CD1c-positive myeloid dendritic cell (primary cell): ENCODE results near the gene ACTR5.
"Not testable (repeated sequence)": the region's sequence is repeated elsewhere in the genome, so short reads cannot be mapped to it uniquely, and the experiment has no call there.

Experiments
- DNase-seq: peaks from one replicate; pipeline ENCODE4 v3.0.0-alpha.2; 2016; ENCODE audit errors: extremely low spot score

Gene ACTR5

DNA sequence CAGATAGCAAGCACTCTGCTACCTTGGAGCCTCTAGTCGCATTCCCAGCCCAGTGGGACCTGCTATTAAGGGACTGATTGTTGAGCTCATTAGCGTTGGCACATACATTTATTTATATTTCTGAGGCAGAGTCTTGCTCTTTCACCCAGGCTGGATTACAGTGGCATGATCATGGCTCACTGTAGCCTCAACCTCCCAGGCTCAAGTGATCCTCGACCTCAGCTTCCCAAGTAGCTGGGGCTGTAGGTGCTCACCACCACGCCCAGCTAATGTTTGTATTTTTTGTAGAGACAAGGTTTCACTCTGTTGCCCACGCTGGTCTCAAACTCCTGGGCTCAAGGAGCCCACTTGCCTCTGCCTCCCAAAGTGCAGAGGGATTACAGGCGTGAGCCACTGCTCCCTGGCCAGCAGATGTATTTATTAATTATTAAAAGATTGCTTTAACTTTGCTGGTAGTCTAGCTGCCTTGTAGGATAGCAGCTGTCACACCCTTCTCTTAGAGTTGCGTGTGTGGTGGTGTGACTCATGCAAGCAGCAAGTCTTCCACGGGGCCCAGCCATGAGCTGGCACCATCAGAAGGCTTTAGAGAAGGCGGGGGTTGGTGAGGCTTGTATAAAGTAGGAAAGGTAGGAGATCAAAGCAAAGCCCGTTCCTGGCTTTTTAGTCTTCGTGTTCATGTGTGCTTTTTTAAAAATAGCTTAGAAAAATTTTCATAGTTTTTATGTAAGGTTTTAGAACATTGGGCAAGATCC lies 16.5 kb downstream of the ACTR5 start:
- DNase-seq: no peak

DNA sequence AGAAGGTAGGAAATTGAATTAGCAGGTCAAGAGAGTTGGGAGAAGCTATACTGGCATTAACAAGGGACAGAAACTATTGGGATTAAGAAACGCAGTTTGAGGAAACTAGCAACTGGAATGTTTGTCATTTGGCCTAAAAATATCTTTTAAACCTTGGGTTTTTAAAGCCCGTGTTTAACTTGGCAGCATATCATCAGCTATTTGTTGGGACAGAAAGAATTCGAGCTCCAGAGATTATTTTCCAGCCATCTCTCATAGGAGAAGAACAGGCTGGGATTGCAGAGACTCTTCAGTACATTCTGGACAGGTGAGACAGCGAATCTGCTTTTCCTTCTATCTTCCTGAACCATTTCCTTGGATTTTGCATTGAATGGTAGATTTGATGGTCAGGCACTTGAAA lies 17.8 kb downstream of the ACTR5 start:
- no peak for DNase-seq

DNA sequence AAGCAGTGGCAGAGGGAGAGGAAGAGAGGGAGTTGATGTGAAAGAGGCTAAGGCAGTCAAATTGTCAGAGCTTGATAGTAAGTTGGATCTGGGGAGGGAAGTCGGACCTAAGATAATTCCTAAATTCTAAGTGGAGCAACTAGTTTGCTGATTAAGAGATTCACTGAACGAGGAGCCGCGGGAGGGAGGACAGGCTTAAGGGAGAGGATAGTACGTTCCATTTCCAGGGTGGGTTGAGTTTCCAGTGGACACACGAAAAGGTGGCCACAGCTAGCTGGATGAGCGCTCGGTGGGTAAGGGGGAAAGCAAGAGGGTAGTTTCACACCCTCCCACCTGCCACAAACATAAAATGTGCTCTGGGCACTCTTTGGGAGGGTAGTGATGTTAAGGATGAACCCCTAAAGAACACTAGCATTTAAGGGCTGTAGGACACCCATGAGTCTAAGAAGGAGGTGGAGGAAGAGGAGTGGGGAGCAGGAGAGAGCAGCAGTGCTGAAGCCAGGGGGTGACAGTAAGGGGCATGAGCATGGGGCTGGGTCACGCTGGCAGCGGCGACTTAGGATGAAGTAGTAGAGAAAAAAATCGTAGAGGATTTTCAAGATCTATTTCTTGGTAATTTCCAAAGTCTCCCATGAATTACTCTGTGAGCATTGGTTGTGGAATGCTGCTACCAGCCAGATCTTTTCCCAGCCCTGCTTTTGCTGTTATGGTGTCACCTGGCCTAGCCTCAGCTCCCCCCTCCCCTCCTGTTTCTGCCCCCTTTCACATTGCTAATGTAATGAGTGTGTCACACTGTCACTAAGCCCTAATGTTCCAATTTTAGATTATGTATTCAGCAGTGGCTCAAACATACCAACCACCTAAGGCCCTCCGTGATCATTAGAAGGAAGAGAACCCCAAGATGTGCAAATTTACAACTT lies 21.4 kb downstream of the ACTR5 start:
- DNase-seq: no peak

DNA sequence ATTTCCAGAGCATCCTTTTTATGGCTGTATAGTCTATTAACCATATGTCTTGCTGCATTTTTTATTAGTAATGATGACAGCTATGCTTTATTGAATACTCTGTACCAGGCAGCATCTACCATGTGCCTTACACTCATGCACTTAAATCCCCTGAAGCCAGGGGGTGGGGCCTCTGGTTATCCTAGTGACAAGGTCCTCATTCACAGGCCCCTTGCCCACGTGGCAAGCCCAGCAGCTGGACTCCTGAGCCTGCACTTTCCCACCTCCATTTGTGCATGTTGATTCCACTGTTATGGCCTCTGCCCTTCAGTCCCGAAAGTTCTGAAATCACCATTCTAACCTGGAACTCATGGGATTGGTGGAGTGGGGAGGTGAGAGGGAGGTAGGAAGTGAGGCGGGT lies 22.3 kb downstream of the ACTR5 start:
- DNase-seq: no peak

DNA sequence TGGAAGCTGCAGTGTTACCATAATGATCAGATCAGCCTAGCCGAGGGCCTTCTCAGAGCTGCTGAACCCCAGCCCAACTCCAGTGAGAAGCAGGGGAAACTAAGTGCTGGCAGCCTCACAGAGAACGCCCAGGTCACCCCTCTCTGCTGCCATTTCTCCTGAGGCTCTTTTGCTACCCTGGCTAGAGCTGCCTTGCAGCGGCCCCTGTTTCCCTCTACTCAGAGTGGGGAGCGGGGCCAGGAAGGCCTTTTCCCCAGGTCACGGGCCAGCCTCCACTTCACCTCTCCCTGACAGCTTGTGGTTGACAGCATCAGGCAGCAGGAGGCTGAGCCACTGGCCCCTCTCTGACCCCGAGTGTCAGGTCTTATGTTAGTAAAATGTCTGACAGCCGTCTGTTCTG lies 22.7 kb downstream of the ACTR5 start:
- DNase-seq: no peak

DNA sequence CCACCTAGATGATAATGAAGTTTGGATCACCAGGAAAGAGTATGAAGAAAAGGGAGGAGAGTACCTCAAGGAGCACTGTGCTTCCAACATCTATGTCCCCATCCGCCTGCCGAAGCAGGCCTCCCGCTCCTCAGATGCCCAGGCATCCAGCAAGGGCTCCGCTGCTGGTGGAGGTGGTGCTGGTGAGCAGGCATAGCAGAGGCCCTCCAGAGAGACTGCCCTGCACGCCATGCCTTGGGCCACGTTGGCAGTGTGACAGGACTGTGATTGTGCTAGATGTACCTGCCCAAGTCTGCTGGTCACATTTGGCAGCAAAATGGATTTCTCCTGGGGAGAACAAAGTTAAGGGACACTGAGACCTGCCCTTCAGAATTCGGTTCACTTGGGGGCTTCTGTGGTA lies 23.4 kb downstream of the ACTR5 start:
- no peak for DNase-seq

DNA sequence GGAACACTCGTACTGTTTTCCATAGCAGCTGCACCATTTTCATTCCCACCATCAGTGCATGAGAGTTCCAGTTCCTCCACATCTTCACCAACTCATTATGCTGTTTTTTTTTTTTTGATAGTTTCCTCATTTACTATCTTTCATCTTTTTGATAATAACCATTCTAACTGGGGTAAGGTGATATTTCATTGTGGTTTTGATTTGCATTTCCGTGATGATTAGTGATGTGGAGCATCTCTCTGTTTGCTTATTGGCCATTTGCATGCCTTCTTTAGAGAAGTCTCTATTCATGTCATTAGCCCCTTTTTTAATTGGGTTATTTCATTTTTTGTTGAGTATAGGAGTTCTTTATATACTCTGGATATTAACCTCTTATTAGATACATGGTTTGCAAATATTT lies 25.9 kb downstream of the ACTR5 start:
- no peak for DNase-seq

DNA sequence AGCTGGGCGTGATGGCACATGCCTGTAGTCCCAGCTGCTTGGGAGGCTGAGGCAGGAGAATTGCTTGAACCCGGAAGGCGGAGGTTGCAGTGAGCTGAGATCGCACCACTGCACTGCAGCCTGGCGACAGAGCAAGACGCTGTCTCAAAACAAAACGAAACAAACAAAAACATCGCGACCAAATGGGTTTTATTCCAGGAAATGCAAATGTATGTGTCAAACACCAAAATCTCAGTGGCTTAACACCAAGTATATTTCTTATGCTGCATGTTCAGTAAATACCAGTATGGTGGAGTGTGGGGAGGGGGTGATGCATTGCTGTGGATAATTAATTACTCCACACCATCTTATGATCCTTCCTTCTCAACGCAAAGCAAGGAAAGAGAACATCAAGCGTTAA lies 28.1 kb downstream of the ACTR5 start:
- no peak for DNase-seq

DNA sequence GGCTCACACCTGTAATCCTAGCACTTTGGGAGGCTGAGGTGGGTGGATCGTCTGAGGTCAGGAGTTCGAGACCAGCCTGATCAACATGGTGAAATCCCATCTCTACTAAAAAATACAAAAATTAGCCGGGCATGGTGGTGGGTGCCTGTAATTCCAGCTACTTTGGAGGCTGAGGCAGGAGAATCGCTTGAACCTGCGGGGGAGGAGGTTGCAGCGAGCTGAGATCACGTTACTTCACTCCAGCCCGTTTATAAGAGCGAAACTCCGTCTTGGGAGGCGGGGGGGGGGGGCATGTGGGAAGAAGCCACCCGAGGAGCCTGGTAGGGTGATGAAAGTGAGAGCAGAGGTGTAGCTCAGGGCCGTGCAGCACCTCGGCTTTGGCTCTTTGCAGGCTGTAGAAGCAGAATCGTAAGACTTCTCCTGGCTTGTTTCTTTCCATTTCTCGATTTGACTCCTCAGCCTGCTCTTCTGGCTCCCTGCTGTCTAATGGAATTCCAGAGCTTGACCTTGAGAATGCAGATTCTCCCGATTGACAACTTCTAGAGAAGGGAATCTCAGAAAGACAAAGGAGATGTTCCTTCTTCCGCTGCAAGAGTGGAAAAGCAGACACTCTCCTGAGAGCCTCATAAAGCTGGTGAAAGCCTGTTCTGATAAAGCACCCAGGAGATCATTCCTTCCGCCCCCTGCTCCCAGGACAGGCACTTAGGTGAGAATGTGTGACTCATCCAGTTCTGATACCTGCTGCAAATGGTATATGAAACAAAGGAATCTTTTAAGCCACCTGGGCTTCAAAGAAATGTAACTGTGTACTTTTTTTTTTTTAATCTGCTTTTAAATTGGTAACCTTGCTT lies 31.2 kb downstream of the ACTR5 start:
- DNase-seq: no peak

DNA sequence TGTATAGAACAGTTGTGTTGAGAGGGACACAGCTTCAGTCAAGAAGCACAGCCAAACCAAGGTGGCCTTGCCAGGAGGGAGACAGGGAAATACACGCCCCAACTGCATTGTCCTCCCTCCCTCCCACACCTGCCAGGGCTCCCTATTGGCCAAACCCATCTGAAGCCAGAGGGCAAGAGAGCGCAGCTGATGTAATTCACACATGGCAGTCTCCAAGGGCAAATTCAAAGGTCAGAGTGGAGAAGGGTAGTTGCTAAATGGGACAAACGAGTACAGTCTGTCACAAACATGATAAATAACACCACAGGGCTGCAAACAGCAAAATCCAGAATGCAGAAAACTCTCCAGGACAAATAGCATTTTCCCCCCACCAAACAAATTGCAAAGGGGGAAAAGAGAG lies 34.0 kb downstream of the ACTR5 start:
- no peak for DNase-seq

DNA sequence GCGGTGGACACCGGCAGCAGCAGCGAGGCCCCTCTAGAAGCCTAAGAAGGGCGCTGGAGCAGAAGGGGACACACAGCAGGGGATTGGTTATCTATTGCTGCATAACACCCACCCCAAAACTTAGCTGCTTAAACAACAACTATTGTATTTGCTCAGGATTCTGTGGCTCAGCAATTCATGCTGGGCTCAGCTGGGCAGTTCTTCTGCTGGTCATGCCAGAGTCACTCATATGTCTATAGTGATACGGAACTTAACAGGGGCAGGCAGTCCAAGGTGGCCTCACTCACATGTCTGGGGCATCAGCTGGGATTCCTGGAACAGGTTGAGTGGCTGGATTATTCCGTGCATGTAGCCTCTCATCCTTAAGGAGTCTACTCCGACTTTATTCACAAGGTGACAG lies 39.6 kb downstream of the ACTR5 start:
- DNase-seq: no peak

DNA sequence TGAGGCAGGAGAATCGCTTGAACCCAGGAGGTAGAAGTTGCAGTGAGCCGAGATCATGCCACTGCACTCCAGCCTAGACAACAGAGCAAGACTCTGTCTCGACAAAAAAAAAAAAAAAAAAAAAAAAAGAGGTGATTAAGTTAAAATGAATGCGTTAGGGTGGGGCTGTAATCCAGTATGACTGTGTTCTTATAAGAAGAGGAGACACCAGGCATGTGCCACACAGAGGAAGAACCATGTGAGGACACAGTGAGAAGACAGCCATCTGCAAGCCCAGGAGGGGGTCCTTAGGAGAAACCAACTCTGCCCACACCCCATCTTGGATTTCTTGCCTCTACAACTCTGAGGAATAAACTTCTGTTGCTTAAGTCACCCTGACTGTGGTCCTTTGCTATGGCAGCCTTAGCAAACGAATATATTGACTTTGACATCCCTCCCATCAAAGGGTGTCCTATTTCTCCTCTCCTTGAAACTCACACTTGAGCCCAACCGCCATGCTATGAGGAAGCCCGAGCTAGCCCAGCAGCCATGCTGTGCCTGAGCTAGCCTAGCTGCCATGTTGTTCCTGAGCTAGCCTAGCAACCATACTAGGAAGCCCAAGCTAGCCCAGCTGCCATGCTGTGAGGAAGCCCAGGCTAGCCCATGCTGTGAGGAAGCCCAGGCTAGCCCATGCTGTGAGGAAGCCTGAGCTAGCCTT lies 41.4 kb downstream of the ACTR5 start:
- no peak for DNase-seq

DNA sequence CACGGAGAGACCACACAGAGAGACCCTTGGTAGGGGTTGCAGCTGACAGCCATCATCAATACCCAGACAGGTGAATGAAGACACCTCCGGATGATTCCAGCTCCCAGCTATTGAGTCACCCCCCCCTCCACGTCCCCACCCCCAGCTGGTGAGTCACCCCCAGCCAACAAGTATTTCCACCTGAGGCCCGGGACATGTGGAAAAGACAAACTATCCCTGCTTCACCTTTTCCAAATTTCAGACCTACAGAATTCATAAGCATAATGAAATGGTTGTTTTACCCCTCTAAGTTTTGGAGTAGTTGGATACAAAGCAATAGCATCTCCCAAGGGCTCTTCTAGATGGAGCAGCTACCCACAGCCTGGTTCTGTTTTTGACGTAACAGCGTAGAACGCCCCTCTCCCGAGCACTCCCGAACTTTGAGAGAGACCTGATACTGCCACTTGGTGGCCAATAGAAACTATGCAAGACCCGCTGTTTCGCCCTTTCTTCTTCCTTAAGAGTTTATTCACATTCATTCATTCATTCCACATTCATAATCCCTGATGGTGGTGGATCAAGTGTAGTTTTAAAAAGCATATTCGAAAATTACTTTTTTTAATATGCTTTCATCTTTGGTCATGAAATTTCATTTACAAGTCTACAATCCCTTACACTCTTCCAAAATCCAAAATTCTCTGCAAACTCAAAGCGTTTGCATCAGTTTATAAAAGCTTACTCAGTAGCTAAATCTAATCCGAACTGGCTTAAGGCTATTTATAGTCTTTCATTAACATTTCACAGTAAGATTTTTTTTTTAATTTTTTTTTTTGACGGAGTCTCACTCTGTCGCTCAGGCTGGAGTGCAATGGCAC lies 42.2 kb downstream of the ACTR5 start:
- DNase-seq: peak; percentile 55

DNA sequence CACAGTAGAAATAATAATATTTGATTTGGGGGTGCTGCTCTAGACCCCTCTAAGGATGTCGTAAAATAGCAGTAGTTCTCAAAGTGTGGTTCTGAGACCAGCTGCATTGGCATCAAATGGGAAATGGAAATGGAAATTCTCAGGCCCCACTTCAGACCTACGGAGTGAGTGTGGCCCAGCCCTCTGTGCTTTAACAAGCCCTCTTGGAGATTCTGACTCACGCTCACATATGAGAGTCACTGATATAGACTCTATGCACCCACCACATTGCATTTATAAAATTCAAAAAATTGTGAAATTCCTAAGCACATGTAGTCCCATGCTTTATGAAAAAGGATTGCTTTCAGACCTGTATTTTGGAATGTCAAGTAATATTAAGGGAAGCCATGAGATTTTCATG lies 43.0 kb downstream of the ACTR5 start:
- DNase-seq: no peak

DNA sequence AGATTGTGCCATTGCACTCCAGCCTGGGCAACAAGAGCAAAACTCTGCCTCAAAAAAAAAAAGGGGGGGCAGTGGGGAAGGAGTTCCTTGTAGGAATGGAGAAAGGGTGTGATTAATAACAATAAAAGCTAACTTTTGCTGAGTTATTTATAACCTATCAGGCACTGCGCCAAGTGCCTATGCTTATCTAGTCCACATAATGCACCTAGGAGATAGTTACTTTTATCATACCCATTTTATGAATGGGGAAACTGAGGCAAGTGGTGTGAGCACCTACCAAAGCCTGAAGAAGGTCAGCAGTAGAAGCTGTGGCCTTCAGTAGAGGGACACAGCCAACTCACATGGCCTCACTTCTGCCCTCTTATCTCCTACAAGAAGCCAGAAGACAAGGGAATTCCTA lies 43.7 kb downstream of the ACTR5 start:
- no peak for DNase-seq

DNA sequence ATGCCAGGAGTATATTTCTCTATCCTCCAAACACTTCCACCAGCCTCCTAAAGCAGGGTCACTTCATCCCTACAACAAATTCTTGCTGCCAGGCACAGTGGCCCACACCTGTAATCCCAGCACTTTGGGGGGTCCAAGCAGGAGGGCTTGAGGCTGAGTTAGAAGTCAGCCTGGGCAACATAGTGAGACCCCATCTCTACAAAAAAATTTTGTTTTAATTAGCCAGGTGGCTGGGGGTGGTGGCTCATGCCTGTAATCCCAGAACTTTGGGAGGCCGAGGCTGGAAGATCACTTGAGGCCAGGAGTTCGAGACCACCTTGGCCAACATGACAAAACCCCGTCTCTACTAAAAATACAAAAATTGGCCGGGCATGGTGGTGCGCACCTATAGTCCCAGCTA lies 45.8 kb downstream of the ACTR5 start:
- not testable (repeated sequence) for DNase-seq

DNA sequence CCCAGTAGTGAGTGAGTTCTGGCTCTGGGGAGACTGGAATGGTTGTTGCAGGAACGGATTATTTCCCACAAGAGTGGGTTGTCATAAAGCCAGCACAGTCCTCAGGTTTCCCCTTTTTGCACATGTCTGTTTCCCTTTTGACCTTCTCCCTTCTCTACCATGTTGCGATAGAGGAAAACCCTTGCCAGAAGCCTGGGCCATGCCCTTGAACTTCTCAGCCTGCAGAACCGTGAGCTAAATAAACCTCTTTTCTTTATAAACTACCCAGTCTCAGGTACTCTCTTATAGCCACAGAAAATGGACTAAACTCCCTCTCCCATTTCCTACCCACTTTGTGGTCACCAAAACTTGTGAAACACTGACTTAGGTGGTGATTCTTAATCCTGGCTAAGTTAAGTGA lies 50.0 kb downstream of the ACTR5 start:
- no peak for DNase-seq

DNA sequence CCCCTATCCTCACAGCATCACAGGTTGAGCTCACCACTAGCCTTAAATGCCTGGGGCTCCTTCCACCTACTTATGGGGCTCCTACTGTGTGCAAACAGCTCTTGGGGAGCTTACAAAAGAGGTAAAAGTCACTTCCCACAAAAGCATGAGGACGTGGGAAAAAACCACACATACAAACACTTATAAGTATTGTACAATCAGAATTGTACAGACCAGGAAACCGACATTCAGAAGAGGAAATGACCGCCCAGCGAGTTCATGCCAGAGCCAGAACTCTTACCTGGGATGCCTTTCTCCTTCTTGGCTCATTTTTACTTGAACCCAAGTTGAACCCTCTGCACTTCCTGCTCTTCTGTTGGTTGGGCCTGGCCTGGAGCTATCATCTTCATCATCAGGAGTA lies 50.9 kb downstream of the ACTR5 start:
- peak; percentile 34 for DNase-seq

DNA sequence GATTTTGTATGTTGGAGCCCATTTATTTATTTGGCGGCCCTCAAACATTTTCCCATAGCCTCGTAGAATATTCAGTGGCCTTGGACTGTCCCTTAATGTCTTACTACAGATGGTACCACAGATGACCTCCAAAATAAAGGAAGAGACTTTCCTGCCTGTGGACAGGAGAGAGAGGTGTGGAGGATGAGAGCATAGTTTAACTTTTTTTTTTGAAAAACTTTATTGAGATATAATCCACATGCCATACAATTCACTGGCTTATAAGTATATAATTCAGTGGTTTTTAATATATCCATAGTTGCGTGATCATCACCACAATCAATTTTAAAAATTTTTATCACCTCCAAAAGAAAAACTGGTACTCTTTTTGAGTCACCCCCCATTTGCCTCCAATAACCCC lies 52.6 kb downstream of the ACTR5 start:
- DNase-seq: no peak

DNA sequence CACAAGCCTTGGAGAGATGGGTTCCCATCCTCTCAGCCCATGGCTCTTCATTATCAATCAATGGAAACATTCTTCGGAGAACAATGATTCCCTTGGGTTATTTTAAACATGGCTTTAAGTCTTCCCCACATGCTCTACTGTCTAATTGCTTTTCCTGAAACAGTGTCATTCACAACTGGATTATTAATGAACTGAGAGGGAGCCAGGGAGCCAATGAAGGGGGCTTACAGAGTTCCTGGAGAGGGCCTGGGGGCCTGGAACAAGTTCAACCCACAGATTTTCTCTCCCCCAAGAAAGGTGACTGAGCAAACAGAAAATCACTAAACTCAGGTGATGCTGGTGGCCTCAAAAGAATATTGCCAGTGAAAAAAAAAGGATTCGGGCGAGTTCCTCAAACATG lies 56.0 kb downstream of the ACTR5 start:
- no peak for DNase-seq
